Fibroblast of mammary gland (primary cell): ENCODE data around the gene SCLY.

Experiments
- DNase-seq: peaks from one replicate; pipeline ENCODE4 v3.0.0-alpha.2; 2010; ENCODE audit warnings: low read depth
- H3K4me3 ChIP-seq: 2 replicates; pipeline ENCODE4 v1.5.1; 2011; ENCODE audit warnings: low read depth, mild to moderate bottlenecking, low read length, moderate library complexity; ENCODE audit not compliant: control insufficient read depth
- TF ChIP-seq, protein P1 (sequence below): conservative IDR thresholded peaks from 2 replicates; pipeline ENCODE4 v1.5.1; 2011; ENCODE audit warnings: low read depth, low read length, inconsistent platforms; ENCODE audit not compliant: control insufficient read depth, insufficient read depth

SCLY gene

GRCh38 chr2:238134393-238134785 is 73.6 kb downstream of the SCLY start:
- DNase-seq, result no peak
- no peak overlapping the region for H3K4me3 ChIP-seq

GRCh38 chr2:238135601-238136150 is 74.9 kb downstream of the SCLY start:
- TF ChIP-seq, protein P1, sequence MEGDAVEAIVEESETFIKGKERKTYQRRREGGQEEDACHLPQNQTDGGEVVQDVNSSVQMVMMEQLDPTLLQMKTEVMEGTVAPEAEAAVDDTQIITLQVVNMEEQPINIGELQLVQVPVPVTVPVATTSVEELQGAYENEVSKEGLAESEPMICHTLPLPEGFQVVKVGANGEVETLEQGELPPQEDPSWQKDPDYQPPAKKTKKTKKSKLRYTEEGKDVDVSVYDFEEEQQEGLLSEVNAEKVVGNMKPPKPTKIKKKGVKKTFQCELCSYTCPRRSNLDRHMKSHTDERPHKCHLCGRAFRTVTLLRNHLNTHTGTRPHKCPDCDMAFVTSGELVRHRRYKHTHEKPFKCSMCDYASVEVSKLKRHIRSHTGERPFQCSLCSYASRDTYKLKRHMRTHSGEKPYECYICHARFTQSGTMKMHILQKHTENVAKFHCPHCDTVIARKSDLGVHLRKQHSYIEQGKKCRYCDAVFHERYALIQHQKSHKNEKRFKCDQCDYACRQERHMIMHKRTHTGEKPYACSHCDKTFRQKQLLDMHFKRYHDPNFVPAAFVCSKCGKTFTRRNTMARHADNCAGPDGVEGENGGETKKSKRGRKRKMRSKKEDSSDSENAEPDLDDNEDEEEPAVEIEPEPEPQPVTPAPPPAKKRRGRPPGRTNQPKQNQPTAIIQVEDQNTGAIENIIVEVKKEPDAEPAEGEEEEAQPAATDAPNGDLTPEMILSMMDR, result no peak
- DNase-seq, result no peak

More at GRCh38 chr2:238134393-238134785, 73.6 kb downstream of the SCLY start:
- TF ChIP-seq, protein P1, result no peak

DNA sequence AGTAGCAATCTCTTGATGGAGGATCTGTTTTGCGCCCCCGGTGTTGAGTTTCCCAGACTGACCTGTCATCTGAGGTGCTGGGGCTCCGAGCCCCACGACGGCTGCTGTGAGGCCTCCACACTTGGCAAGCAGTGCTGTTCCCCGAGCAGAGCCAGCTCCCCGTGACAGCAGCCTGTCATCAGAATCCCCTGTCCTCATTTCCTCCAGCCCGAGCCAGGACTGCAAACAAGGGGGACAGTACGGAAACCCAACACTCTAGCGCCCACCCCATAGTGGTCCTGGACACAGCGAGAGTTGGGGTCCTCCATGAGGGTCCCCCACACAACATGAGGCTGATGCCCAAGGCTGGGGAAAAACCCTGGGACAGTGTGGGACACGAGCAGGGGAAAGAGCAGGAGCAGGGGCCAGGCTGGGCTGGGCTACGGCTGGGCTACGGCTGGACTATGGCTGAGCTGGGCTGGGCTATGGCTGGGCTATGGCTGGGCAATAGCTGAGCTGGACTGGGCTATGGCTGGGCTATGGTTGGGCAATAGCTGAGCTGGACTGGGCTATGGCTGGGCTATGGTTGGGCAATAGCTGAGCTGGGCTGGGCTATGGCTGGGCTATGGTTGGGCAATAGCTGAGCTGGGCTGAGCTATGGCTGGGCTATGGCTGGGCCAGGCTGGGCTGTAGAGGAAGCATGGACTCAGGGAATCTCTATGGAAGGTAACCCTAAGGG is 76.2 kb downstream of the SCLY start:
- no peak overlapping the region for H3K4me3 ChIP-seq
- TF ChIP-seq, protein P1, result no peak
- DNase-seq, result peak; percentile 83

More at GRCh38 chr2:238135601-238136150, 74.9 kb downstream of the SCLY start:
- H3K4me3 ChIP-seq, result no peak overlapping the region

DNA sequence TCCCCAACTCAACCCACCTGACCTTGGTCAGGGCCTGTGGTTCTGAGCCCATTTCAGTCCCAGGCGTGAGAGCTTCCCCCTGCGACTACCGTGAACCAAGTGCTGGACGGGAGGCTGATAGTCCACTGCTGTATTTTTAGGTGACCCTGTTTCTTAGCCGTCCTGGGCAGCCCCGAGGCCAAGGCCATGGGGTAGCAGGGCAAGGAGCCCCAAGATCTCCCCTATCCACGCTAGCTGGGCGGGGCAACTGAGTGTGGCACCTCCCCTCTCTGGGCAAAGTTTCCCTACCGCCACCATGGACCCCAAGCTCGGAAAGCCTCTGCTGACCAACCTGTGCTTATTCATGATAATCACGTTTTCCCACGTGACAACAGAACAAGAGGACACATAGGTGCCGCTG is 77.1 kb downstream of the SCLY start:
- DNase-seq, result no peak
- TF ChIP-seq, protein P1, result no peak
- H3K4me3 ChIP-seq, result no peak overlapping the region

- H3K4me3 ChIP-seq, result no peak within 1 kb of the TSS
- TF ChIP-seq, protein P1, result no peak
- DNase-seq, result no peak
Observed at GRCh38 chr2:238138331-238139195, 77.8 kb downstream of the SCLY start, which contains the start of gene KLHL30. TSS of gene KLHL30 (plus strand) at chr2:238138668. CDS start at chr2:238140755, 2,087 bp downstream.

DNA sequence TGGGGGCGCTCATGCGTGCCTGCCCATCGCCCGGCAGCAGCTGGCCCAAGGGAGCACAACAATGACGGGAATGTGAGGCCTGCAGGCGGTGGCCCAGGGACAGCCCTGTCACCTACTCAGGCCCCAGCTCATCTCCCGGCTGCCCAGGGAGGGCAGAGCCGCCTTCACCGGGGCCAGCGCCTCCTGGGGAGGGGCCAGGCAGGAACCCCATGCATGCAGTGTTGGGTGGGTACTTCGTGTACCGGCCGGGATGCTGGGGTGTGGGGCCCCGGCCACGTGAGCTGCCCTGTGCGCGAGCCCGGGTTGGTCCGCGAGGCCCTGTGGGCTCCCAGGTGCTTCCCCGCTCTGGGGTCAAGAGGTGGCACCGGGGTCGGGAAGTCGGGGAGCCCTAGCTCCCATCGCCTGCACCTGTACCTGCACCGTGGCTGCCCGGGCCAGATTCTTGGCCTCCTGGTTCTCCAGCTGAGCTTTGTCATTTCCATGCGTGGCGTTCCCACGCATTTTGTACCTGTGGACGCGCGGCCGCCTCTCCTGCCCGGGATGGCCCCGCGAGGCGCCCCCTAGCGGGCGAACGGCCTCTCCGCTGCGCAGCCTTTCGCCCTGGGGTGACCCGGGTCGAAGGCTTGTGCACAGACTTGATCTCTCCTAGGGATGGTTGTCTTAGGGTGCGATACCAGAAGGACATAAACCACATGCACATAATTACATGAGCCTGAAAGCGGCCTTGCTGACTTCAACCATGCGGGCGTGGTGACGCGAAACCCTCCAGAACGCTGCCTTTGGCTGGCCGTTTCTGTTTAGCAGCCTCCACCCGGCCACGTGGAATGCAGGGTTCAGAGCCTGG is 78.6 kb downstream of the SCLY start:
- no peak for DNase-seq
- TF ChIP-seq, protein P1, result peak; percentile 39
- no peak overlapping the region for H3K4me3 ChIP-seq
